Heart right ventricle (tissue), 16 donors: ENCODE measurements around the gene TRMU. TPM values are rescaled to one million over a fixed set of nuclear protein-coding genes. Genes with fewer than 3 reads are reported as not detected.

ENCODE experiments used
- ATAC-seq, 8 donors: fragments of 200-7000 bp; cut with Tn5 transposase; one replicate each; pipeline ENCODE4 v1.9.1; 2020; ENCODE audit warnings: mild to moderate bottlenecking in 8 of 8, moderate library complexity in 8 of 8, moderate number of reproducible peaks in 1 of 8
- DNase-seq, 2 donors: peaks; one replicate each; pipeline ENCODE4 v3.0.0-alpha.2; 2020
- H3K27ac ChIP-seq, 10 donors: fragments of 200-600 bp; sonication (generic) in 2 of 10; one replicate each; pipeline versions ENCODE4 v1.5.0 to v1.8.0; 2020 to 2022; ENCODE audit warnings: mild to moderate bottlenecking in 3 of 10
- H3K27me3 ChIP-seq, 7 donors: fragments of 200-600 bp; one replicate each; pipeline ENCODE4 v1.8.0; 2021 to 2022; ENCODE audit warnings: mild to moderate bottlenecking in 2 of 7
- H3K36me3 ChIP-seq, 9 donors: fragments of 200-600 bp; sonication (generic) in 1 of 9; one replicate each; pipeline versions ENCODE4 v1.5.0 to v1.8.0; 2020 to 2022; ENCODE audit warnings: mild to moderate bottlenecking in 2 of 9
- H3K4me1 ChIP-seq, 9 donors: fragments of 200-600 bp; sonication (generic) in 1 of 9; one replicate each; pipeline versions ENCODE4 v1.5.0 to v1.8.0; 2020 to 2022; ENCODE audit warnings: mild to moderate bottlenecking in 4 of 9
- H3K4me3 ChIP-seq, 10 donors: fragments of 200-600 bp; sonication (generic) in 2 of 10; one replicate each; pipeline versions ENCODE4 v1.5.0 to v1.8.0; 2020 to 2022; ENCODE audit warnings: mild to moderate bottlenecking in 7 of 10, moderate library complexity in 2 of 10
- H3K9me3 ChIP-seq, 11 donors: fragments of 200-600 bp in 10 of 11; sonication (generic) in 2 of 11; one replicate each; pipeline versions ENCODE4 v1.5.0 to v1.8.0; 2013 to 2022; ENCODE audit warnings: mild to moderate bottlenecking in 2 of 11, control low read depth in 1 of 11, moderate library complexity in 1 of 11
- WGBS, 2 donors: extraction: QIAGEN DNeasy Blood & Tissue Kit; methylation state at CpG; one replicate each; pipeline ENCODE4 v1.1.7; 2013; ENCODE audit warnings: inconsistent platforms in 1 of 2; 5-methylcytosine and 5-hydroxymethylcytosine counted together
- intact Hi-C, 10 donors: fragments of 100-400 bp; cut with DNase I; formaldehyde crosslinking; loops; one replicate each; pipeline versions ENCODE4 v1.11.1 to v1.14.2; 2022
- polyA plus RNA-seq, 2 donors: library from polyadenylated mRNA; stranded (reverse); fragments of 200-250 nt; gene quantifications; one replicate each; pipeline ENCODE4 v1.2.3, GENCODE V29; 2013
- total RNA-seq, 10 donors: library from RNA; stranded (reverse); fragmentation: NEBNext Ultra II Directional in 3 of 10; extraction: Animal tissue kit (Norgen Biotek cat#: 25700) in 3 of 10; gene quantifications; one replicate each; pipeline versions ENCODE4 v1.2.1 to v1.2.4, GENCODE V29; 2021 to 2023
- TF ChIP-seq, protein P1 (sequence below), 9 donors: fragments of 200-600 bp; sonication (generic) in 2 of 9; IDR thresholded peaks; one replicate each; pipeline versions ENCODE4 v1.5.0 to v1.8.0; 2021 to 2022; ENCODE audit warnings: antibody characterized with exemption in 9 of 9, mild to moderate bottlenecking in 5 of 9, moderate library complexity in 1 of 9
- donor health status: Arrhythmogenic right ventricular cardiomyopathy.
- donor health status: ischemic (EF 13 %, LVEDD 7.1; RV severe dilation, severe dysfunction).
- donor health status: healthy with polysubstance abuse.
- donor health status: DM: no; HTN: yes; CAD: no.
- donor health status: DM: no; HTN: no; CAD: no.
- donor health status: ischemic (EF 25% LVEDD 6.9; RV normal size, moderate dysfunction).
- donor health status: ischemic (EF 25% LVEDD 5.7; RV mildly dilated, moderate dysfunction).
- donor health status: healthy.
- donor health status: DM: yes; HTN: yes; CAD: no.
- donor health status: Ischemic cardiomyopathy.
- donor health status: ischemic (EF 35%, LVEDD 5.7; RV mildly dilated, moderate dysfunction).
- donor health status: nonischemic (EF 11% LVEDD 7.7; RV severe dilation, severe dysfunction).
- donor health status: DM: yes; HTN: yes; CAD: no.
- donor health status: PGD.
- donor health status: ischemic (EF 29% LVEDD 5.4; RV normal size, mild dysfunction).
- donor health status: nonischemic (EF 23%, LVEDD 6.1; RV moderate dilation, normal function).

The TRMU gene
- total and polyA plus RNA-seq, 12 donors: 22.1 to 80.5 (median 31.1) TPM

DNA sequence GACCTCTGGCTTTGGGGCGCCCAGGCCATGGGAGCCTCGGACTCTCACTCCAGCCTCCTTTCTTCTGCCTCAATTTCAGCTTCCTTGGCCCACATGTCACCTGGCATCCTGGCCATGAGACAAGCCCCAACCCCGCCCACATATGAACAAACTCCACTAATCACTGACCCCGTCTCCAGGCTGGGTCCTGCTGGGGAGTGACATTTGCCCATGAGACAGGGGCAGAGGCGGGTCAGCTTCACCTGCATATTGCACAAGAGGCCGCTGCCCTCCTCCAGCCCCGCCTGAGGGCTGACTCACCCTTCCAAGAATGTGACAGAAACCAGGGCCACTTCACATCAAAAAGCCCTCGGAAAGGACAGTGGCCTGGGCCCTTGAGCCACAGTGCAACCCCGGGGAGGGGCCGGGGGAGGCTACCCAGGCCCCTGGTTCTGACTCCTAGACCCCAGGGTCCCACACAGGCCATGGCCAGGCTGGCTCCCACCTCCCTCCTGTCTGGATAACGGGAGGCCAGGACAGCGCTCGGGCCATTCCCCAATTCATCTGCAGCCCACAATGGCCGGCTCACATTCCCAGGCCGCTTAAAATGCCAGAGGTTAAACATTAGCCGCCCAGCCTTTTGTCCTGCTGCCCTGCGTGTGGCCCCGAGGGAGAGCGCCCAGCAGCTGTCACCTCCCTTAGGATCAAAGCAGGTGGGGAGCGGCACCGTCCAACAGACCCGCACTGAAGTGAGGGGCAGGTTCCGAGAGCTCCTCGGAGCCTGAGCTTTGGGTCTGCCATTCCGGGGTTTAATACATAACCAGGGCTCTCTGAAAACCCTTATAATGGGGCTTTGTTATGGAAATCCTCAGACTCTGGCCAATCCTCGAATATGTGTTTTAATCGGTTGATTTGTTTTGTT is 42.3 kb downstream of the TRMU start:
- H3K27me3 ChIP-seq: peaks cover 0 to 12% (median 0%) of the 10 kb centered on the region in 7 donors
- H3K4me1 ChIP-seq: peaks cover 0 to 15% (median 3%) of the 10 kb centered on the region in 9 donors
- no peak overlapping the region for H3K4me3 ChIP-seq
- intact Hi-C loops: loop anchor here in 1 of 10 donors (5.0 kb wide), 1 partner anchor 1005 kb away; no protein-coding TSS in a partner anchor
- peaks cover 0 to 14% (median 4%) of the 10 kb centered on the region in 11 donors for H3K9me3 ChIP-seq
- WGBS, 2 donors: 58 to 60% methylated on average over 27 of the region's 27 CpGs
- no peaks in the 10 kb centered on the region for H3K36me3 ChIP-seq
- H3K27ac ChIP-seq: peak overlapping the region in 7 of 10 donors; percentile 2 to 55 (median 44)
- TF ChIP-seq, protein P1, sequence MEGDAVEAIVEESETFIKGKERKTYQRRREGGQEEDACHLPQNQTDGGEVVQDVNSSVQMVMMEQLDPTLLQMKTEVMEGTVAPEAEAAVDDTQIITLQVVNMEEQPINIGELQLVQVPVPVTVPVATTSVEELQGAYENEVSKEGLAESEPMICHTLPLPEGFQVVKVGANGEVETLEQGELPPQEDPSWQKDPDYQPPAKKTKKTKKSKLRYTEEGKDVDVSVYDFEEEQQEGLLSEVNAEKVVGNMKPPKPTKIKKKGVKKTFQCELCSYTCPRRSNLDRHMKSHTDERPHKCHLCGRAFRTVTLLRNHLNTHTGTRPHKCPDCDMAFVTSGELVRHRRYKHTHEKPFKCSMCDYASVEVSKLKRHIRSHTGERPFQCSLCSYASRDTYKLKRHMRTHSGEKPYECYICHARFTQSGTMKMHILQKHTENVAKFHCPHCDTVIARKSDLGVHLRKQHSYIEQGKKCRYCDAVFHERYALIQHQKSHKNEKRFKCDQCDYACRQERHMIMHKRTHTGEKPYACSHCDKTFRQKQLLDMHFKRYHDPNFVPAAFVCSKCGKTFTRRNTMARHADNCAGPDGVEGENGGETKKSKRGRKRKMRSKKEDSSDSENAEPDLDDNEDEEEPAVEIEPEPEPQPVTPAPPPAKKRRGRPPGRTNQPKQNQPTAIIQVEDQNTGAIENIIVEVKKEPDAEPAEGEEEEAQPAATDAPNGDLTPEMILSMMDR (IDR thresholded peaks at IDR 0.05): no peak
- ATAC-seq: peak; percentile 22 to 81 (median 72)
- peak in 1 of 2 donors; percentile 46 for DNase-seq

GRCh38 chr22:46378426-46379065 is 43.0 kb downstream of the TRMU start:
- no peak overlapping the region for H3K4me3 ChIP-seq
- no peak overlapping the region for H3K27ac ChIP-seq
- TF ChIP-seq, protein P1 (IDR thresholded peaks at IDR 0.05): no peak
- H3K9me3 ChIP-seq: peaks cover 0 to 14% (median 4%) of the 10 kb centered on the region in 11 donors
- WGBS, 2 donors: 73 to 82% methylated on average over 22 of the region's 22 CpGs
- H3K36me3 ChIP-seq: no peaks in the 10 kb centered on the region
- peaks cover 0 to 15% (median 3%) of the 10 kb centered on the region in 9 donors for H3K4me1 ChIP-seq
- peak in 1 of 8 donors; percentile 9 for ATAC-seq
- H3K27me3 ChIP-seq: peaks cover 0 to 12% (median 0%) of the 10 kb centered on the region in 7 donors
- DNase-seq: peak in 1 of 2 donors; percentile 4
- intact Hi-C loops: loop anchor here in 1 of 10 donors (5.0 kb wide), 1 partner anchor 1004 kb away; no protein-coding TSS in a partner anchor

DNA sequence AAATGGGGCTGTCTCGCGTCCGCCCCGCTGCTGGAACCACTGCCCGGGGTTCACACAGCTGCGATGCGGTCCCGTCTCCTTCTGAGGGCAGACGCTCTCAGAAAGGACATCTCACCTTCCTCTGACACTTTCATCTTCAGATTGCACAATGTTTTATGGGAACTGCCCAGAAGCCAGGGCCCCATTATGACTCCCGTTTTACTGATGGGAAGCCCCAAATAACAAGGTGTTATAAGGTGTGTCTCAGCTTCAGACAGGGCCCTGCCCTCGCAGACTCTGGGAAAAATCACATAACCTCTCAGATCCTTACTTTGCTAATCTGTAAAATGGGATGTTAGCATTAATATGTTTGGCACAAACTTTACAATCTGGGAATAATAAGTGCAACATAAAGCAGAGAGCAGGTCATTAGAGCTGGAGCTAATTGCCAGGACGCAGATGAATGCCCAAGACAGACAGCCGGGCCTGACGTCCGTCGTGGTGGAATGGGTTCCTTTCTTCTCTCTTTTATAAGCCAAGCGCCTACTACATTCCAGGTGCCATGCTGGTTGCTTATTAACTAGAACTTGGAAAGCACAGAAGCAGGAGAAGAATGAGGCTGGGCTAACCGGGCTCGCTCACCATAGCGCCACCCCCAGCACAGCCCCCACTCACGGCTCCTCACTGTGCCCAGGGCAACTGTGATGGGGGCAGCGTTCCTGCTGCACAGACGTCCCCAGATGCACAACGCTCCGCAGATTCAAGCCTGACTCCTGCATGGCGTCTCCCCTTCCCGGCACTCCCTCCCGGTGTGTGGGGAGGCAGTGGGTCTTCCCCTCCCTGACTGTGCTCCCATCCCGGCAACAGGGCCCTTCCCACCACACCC is 43.8 kb downstream of the TRMU start:
- intact Hi-C loops: loop anchor here in 1 of 10 donors (5.0 kb wide), 1 partner anchor 1003 kb away; no protein-coding TSS in a partner anchor

More for the DNA sequence above, 43.8 kb downstream of the TRMU start:
- no peak for ATAC-seq
- Histone ChIP-seq H3K9me3 (peaks cover 0 to 14% (median 4%) of the 10 kb centered on the region in 11 donors), H3K27ac (no peak overlapping the region), H3K36me3 (no peaks in the 10 kb centered on the region), H3K4me3 (no peak overlapping the region), H3K4me1 (peaks cover 0 to 15% (median 3%) of the 10 kb centered on the region in 9 donors), H3K27me3 (peaks cover 0 to 6% (median 0%) of the 10 kb centered on the region in 7 donors)
- TF ChIP-seq, protein P1 (IDR thresholded peaks at IDR 0.05): no peak
- no peak for DNase-seq
- 81 to 82% methylated on average over 29 of the region's 29 CpGs for WGBS, 2 donors
